K562 (cell line): Measurements from ENCODE around the gene NTF4. TPM values are rescaled to one million over a fixed set of nuclear protein-coding genes. Genes with fewer than 3 reads are reported as not detected.
A peak's percentile ranks its signal among the peaks of the same experiment; 100 is the strongest.

Source experiments
- CBX2 ChIP-seq: fragments of 200-600 bp; sonication (generic); IDR thresholded peaks from one replicate; pipeline ENCODE4 v1.6.1; 2012; ENCODE audit warnings: mild to moderate bottlenecking, low read length, inconsistent platforms; ENCODE audit not compliant: insufficient read depth, poor library complexity, severe bottlenecking
- IFI16 ChIP-seq: fragments of 250-450 bp; sonication (Bioruptor Pico); IDR thresholded peaks from 2 replicates; pipeline ENCODE4 v2.1.2; 2022; ENCODE audit warnings: mild to moderate bottlenecking, inconsistent platforms
- NFATC3 ChIP-seq: fragments of 450-650 bp; IDR thresholded peaks from 2 replicates; pipeline ENCODE4 v1.6.1; 2017; ENCODE audit warnings: mild to moderate bottlenecking
- NR4A1 ChIP-seq, 2 experiments: fragments of 250-450 bp in 1 of 2; fragments of 450-650 bp in 1 of 2; sonication (Bioruptor Pico) in 1 of 2; IDR thresholded peaks; 2 replicates each; pipeline versions ENCODE4 v1.4.0 to v1.6.1; 2016 to 2020; ENCODE audit warnings: mild to moderate bottlenecking in 2 of 2, missing compliant biosample characterization in 1 of 2, missing genetic modification characterization in 1 of 2, moderate library complexity in 1 of 2
- PRPF4 ChIP-seq: fragments of 200-400 bp; formaldehyde crosslinking; IDR thresholded peaks from one replicate; pipeline ENCODE4 v1.6.1; 2017; ENCODE audit warnings: low read length, low read depth, mild to moderate bottlenecking; ENCODE audit not compliant: insufficient read depth, poor library complexity, severe bottlenecking
- RUNX1 ChIP-seq: sonication (generic); IDR thresholded peaks from 2 replicates; pipeline ENCODE4 v1.6.1; 2016; ENCODE audit warnings: antibody characterized with exemption, low read depth
- SAP30 ChIP-seq: fragments of 200-600 bp; sonication (generic); IDR thresholded peaks from 2 replicates; pipeline ENCODE4 v1.6.1; 2012; ENCODE audit warnings: borderline replicate concordance, low read depth, mild to moderate bottlenecking, moderate library complexity, low read length, control low read depth, inconsistent platforms; ENCODE audit not compliant: insufficient read depth, poor library complexity, severe bottlenecking
- SMC3 ChIP-seq: conservative IDR thresholded peaks from 2 replicates; pipeline ENCODE4 v1.6.1; 2011; ENCODE audit warnings: low read depth, low read length, improper control_type of control experiment; ENCODE audit not compliant: insufficient read depth
- SRSF1 ChIP-seq: fragments of 200-400 bp; formaldehyde crosslinking; IDR thresholded peaks from 2 replicates; pipeline ENCODE4 v1.6.1; 2017; ENCODE audit warnings: mild to moderate bottlenecking, low read depth, low read length, moderate library complexity
- TOE1 ChIP-seq, 2 experiments: fragments of 450-650 bp in 1 of 2; sonication (generic) in 1 of 2; formaldehyde crosslinking in 1 of 2; IDR thresholded peaks; 2 replicates each; pipeline versions ENCODE4 v1.7.1 to v1.8.0; 2016 to 2022; ENCODE audit warnings: borderline replicate concordance in 2 of 2, mild to moderate bottlenecking in 2 of 2, antibody characterized with exemption in 1 of 2, inconsistent platforms in 1 of 2, low read depth in 1 of 2, missing genetic modification reagents in 1 of 2, moderate library complexity in 1 of 2
- ZNF165 ChIP-seq: fragments of 250-450 bp; sonication (Bioruptor Pico); IDR thresholded peaks from 2 replicates; pipeline ENCODE4 v1.4.0; 2020; ENCODE audit warnings: borderline replicate concordance
- ZNF551 ChIP-seq: fragments of 250-450 bp; sonication (Bioruptor Pico); IDR thresholded peaks from 2 replicates; pipeline ENCODE4 v1.5.0; 2021; ENCODE audit warnings: mild to moderate bottlenecking, moderate library complexity
- ZNF75A ChIP-seq: fragments of 450-650 bp; formaldehyde crosslinking; IDR thresholded peaks from 2 replicates; pipeline ENCODE4 v1.4.0; 2020; ENCODE audit warnings: mild to moderate bottlenecking
- ZNF79 ChIP-seq: fragments of 250-450 bp; sonication (Bioruptor Pico); IDR thresholded peaks from 2 replicates; pipeline ENCODE4 v1.4.0; 2020; ENCODE audit warnings: low read depth, mild to moderate bottlenecking, moderate library complexity
- ZSCAN32 ChIP-seq: fragments of 450-650 bp; formaldehyde crosslinking; IDR thresholded peaks from 2 replicates; pipeline ENCODE4 v1.4.0; 2020; ENCODE audit warnings: mild to moderate bottlenecking, moderate library complexity
- polyA plus RNA-seq, 8 experiments: library from polyadenylated mRNA; depleted of rRNA in 4 of 8; stranded (reverse) in 5 of 8; unstranded in 3 of 8; fragments of >200 nt; fragmentation: Nextera tagmentation in 2 of 8; fragmentation: Illumina TruSeq in 1 of 8; extraction: Ambion mirVana in 2 of 8; extraction: Trizol in 1 of 8; gene quantifications; 2 replicates each; pipeline versions ENCODE4 v1.2.1 to v1.2.3, GENCODE V29; 2011 to 2014; ENCODE audit warnings: inconsistent platforms in 1 of 8, missing spikeins in 1 of 8
- total RNA-seq, 7 experiments: library from RNA; depleted of rRNA in 6 of 7; stranded (reverse); fragments of >200 nt in 6 of 7; fragmentation: Illumina TruSeq in 2 of 7; extraction: Trizol in 2 of 7; gene quantifications; 2 replicates each; pipeline versions ENCODE4 v1.2.1 to v1.2.3, GENCODE V29; 2011 to 2021; ENCODE audit warnings: low replicate concordance in 1 of 7
- TF ChIP-seq, protein P1 (sequence below): fragments of 450-650 bp; formaldehyde crosslinking; IDR thresholded peaks from 2 replicates; pipeline ENCODE4 v1.4.0; 2022; ENCODE audit warnings: mild to moderate bottlenecking, moderate library complexity
- TF ChIP-seq, protein P2 (sequence below), 2 experiments: IDR thresholded peaks in 1 of 2; conservative IDR thresholded peaks in 1 of 2; 2 replicates each; pipeline ENCODE4 v1.6.1; 2016; ENCODE audit warnings: low read depth in 2 of 2, mild to moderate bottlenecking in 1 of 2, missing compliant biosample characterization in 1 of 2, missing genetic modification characterization in 1 of 2, moderate library complexity in 1 of 2
- TF ChIP-seq, protein P3 (sequence below): IDR thresholded peaks from 3 replicates; pipeline ENCODE4 v1.6.1; 2011; ENCODE audit warnings: borderline replicate concordance, mild to moderate bottlenecking; ENCODE audit not compliant: insufficient read length, insufficient read depth

NTF4 gene
- total and polyA plus RNA-seq, 9 of the 15 experiments (the other 6 are each of a cell fraction or from before 2014, with no cell fraction given), result not detected

DNA sequence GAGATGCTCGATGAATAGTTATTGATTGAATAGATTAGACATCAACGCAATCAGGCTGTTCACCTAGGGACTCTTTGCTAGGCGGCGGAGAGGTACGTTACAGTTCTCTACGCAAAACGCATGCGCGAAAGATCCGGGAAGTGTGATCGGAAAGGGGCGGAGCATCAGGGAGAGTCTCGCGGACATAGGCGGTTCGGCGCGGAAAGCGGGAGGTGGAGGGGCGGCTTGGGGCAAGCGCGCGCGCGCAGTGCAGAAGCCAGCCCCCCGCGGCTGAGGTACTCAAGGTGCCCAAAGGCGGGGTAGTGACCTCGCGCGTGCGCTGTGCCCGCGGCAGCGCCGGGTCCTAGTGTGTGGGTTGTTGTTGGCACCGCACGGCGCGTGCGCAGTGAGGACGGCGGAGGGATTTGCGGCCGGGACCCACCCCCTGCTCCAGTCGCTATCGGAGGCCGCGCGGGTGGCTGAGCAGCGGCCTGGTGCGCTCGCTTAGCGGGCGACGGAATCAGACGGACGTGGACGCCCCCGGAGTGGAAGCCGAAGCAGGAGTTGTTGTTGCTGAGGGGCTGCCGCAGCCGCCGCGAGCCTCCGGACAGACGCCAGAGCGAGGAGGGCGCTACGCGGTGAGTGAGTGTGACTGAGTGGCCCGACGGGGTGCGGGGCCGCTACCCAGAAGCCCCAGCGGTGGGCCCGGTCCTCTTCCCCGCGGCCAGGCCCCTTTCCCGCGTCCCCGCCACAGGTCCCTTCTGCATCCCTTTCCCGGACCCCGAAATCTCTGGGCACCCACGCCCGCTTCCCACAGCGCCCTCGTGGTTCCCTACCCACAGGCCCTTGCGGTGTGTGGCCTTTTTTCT lies 20.6 kb upstream of the NTF4 start, which contains the start of gene SNRNP70 (continued):
- TF ChIP-seq CBX2, result no peak
- TF ChIP-seq, protein P1, sequence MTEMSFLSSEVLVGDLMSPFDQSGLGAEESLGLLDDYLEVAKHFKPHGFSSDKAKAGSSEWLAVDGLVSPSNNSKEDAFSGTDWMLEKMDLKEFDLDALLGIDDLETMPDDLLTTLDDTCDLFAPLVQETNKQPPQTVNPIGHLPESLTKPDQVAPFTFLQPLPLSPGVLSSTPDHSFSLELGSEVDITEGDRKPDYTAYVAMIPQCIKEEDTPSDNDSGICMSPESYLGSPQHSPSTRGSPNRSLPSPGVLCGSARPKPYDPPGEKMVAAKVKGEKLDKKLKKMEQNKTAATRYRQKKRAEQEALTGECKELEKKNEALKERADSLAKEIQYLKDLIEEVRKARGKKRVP (CRISPR knock-in tag), result 0 out of 2 replicates have a peak, but pooled peaks have one; percentile 45
- TF ChIP-seq, protein P2, sequence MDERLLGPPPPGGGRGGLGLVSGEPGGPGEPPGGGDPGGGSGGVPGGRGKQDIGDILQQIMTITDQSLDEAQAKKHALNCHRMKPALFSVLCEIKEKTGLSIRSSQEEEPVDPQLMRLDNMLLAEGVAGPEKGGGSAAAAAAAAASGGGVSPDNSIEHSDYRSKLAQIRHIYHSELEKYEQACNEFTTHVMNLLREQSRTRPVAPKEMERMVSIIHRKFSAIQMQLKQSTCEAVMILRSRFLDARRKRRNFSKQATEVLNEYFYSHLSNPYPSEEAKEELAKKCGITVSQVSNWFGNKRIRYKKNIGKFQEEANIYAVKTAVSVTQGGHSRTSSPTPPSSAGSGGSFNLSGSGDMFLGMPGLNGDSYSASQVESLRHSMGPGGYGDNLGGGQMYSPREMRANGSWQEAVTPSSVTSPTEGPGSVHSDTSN (CRISPR knock-in tag; IDR thresholded peaks at IDR 0.05; ENCODE audit: low read depth), result no peak
- TF ChIP-seq, protein P2 (tag; conservative IDR thresholded peaks at IDR 0.05; ENCODE audit: low read depth), result no peak
- TF ChIP-seq NFATC3, result no peak
- TF ChIP-seq ZNF165, result peak; percentile 83; the same call in 1 of the 2 replicates
- no peak for TF ChIP-seq ZNF75A (CRISPR knock-in tag)
- TF ChIP-seq IFI16 (CRISPR knock-in tag), result no peak
- TF ChIP-seq NR4A1 (CRISPR knock-in tag; IDR thresholded peaks at IDR 0.05), result peak; percentile 92; the same call in 1 of the 2 replicates
- no peak for TF ChIP-seq NR4A1 (tag; IDR thresholded peaks at IDR 0.05)
- 0 out of 2 replicates have a peak, but pooled peaks have one; percentile 37 for TF ChIP-seq ZSCAN32 (CRISPR knock-in tag)
- no peak for TF ChIP-seq ZNF551 (CRISPR knock-in tag)
- TF ChIP-seq SMC3, result no peak
- TF ChIP-seq, protein P3, sequence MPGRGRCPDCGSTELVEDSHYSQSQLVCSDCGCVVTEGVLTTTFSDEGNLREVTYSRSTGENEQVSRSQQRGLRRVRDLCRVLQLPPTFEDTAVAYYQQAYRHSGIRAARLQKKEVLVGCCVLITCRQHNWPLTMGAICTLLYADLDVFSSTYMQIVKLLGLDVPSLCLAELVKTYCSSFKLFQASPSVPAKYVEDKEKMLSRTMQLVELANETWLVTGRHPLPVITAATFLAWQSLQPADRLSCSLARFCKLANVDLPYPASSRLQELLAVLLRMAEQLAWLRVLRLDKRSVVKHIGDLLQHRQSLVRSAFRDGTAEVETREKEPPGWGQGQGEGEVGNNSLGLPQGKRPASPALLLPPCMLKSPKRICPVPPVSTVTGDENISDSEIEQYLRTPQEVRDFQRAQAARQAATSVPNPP, result no peak
- TF ChIP-seq RUNX1, result 0 out of 2 replicates have a peak, but pooled peaks have one; percentile 13
- no peak for TF ChIP-seq SRSF1
- TF ChIP-seq TOE1 (IDR thresholded peaks at IDR 0.05; ENCODE audit: borderline replicate concordance), result peak; percentile 19; the same call in 1 of the 2 replicates
- TF ChIP-seq TOE1 (CRISPR knock-in tag; IDR thresholded peaks at IDR 0.05; ENCODE audit: borderline replicate concordance, low read depth), result peak; percentile 79; the same call in 1 of the 2 replicates
- peak; percentile 81 for TF ChIP-seq SAP30
- no peak for TF ChIP-seq ZNF79 (CRISPR knock-in tag)
- TF ChIP-seq PRPF4, result peak; percentile 83
